ENCODE results near the gene IFT172.
"Not testable (repeated sequence)": the region's sequence is repeated elsewhere in the genome, so short reads cannot be mapped to it uniquely, and the experiment has no call there.

IFT172 gene

GRCh38 chr2:27489498-27490397 lies at the start of gene IFT172:
Gene IFT172, minus strand, starts transcription at chr2:27489743. Its CDS starts 90 bp downstream, at chr2:27489653.
- DNase-seq (ENCODE audit: low read depth in 2 of 2), result peak; percentile 95 to 98

- not testable (repeated sequence) for DNase-seq (ENCODE audit: low read depth in 2 of 2)
Observed at GRCh38 chr2:27538839-27539450, 49.4 kb upstream of the IFT172 start.

GRCh38 chr2:27537287-27537686 lies 47.7 kb upstream of the IFT172 start:
- DNase-seq (ENCODE audit: low read depth in 2 of 2), result no peak

GRCh38 chr2:27531983-27532382 lies 42.4 kb upstream of the IFT172 start:
- DNase-seq (ENCODE audit: low read depth in 2 of 2), result no peak

- DNase-seq (ENCODE audit: low read depth in 2 of 2), result no peak
Observed at GRCh38 chr2:27527182-27527581, 37.6 kb upstream of the IFT172 start.

- DNase-seq (ENCODE audit: low read depth in 2 of 2), result no peak
Observed at GRCh38 chr2:27522400-27522945, 32.9 kb upstream of the IFT172 start.

GRCh38 chr2:27520316-27520715 lies 30.8 kb upstream of the IFT172 start:
- DNase-seq (ENCODE audit: low read depth in 2 of 2), result no peak

- no peak for DNase-seq (ENCODE audit: low read depth in 2 of 2)
Observed at GRCh38 chr2:27518782-27519113, 29.2 kb upstream of the IFT172 start.

GRCh38 chr2:27518113-27518781 lies 28.7 kb upstream of the IFT172 start:
- DNase-seq (ENCODE audit: low read depth in 2 of 2), result no peak

- no peak for DNase-seq (ENCODE audit: low read depth in 2 of 2)
Observed at GRCh38 chr2:27509326-27509725, 19.8 kb upstream of the IFT172 start.

GRCh38 chr2:27507293-27507692 lies 17.8 kb upstream of the IFT172 start:
- DNase-seq (ENCODE audit: low read depth in 2 of 2), result no peak

- no peak for DNase-seq (ENCODE audit: low read depth in 2 of 2)
Observed at GRCh38 chr2:27506587-27506986, 17.0 kb upstream of the IFT172 start.

GRCh38 chr2:27502142-27502541 lies 12.6 kb upstream of the IFT172 start:
- no peak for DNase-seq (ENCODE audit: low read depth in 2 of 2)

- no peak for DNase-seq (ENCODE audit: low read depth in 2 of 2)
Observed at GRCh38 chr2:27501042-27501441, 11.5 kb upstream of the IFT172 start.

GRCh38 chr2:27498975-27499374 lies 9.4 kb upstream of the IFT172 start:
- DNase-seq (ENCODE audit: low read depth in 2 of 2), result no peak

- DNase-seq (ENCODE audit: low read depth in 2 of 2), result no peak
Observed at GRCh38 chr2:27497288-27497627, 7.7 kb upstream of the IFT172 start.

- no peak for DNase-seq (ENCODE audit: low read depth in 2 of 2)
Observed at GRCh38 chr2:27496357-27497287, 7.1 kb upstream of the IFT172 start, which contains the start of gene GCKR. Gene GCKR, plus strand, starts transcription at chr2:27496839. Its CDS starts 66 bp downstream, at chr2:27496905.

GRCh38 chr2:27495840-27496356 lies 6.4 kb upstream of the IFT172 start:
- DNase-seq (ENCODE audit: low read depth in 2 of 2), result no peak

GRCh38 chr2:27494944-27495554 lies 5.5 kb upstream of the IFT172 start, which contains the start of gene FNDC4:
Gene FNDC4, minus strand, starts transcription at chr2:27495200. Its CDS starts 521 bp downstream, at chr2:27494679.
- DNase-seq (ENCODE audit: low read depth in 2 of 2), result peak in 1 of 2 donors; percentile 11

GRCh38 chr2:27494284-27494943 lies 4.9 kb upstream of the IFT172 start:
- no peak for DNase-seq (ENCODE audit: low read depth in 2 of 2)

Measured in stimulated activated CD4-positive, alpha-beta T cell treated with anti-CD3 and anti-CD28 coated beads, Interleukin-1b, Interleukin-23, amount 100 ng/mL, for 4 hours (primary cell).